Mesendoderm (in vitro differentiated cells): Measurements from ENCODE around the gene TMEM9.

Source experiments
- DNase-seq: peaks from one replicate; pipeline ENCODE4 v3.0.0; 2013
- H2AK5ac ChIP-seq: 2 replicates; pipeline ENCODE4 v1.6.1; 2013; ENCODE audit warnings: low read length, inconsistent platforms
- H2BK120ac ChIP-seq: 2 replicates; pipeline ENCODE4 v1.6.1; 2013; ENCODE audit warnings: low read depth, mild to moderate bottlenecking, low read length, moderate library complexity, mixed read lengths
- H2BK15ac ChIP-seq: replicated peaks from 2 replicates; pipeline ENCODE4 v1.6.1; 2013; ENCODE audit warnings: low read depth, mild to moderate bottlenecking, moderate library complexity
- H2BK5ac ChIP-seq: 2 replicates; pipeline ENCODE4 v1.6.1; 2013; ENCODE audit warnings: low read length, inconsistent platforms
- H3K18ac ChIP-seq: 2 replicates; pipeline ENCODE4 v1.6.1; 2013; ENCODE audit warnings: mild to moderate bottlenecking, low read length, mixed read lengths
- H3K23ac ChIP-seq: one replicate; pipeline ENCODE4 v1.6.1; 2013; ENCODE audit warnings: low read length
- H3K27ac ChIP-seq: 2 replicates; pipeline ENCODE4 v1.5.1; 2013; ENCODE audit warnings: low read depth, mild to moderate bottlenecking, inconsistent platforms, low read length, moderate library complexity
- H3K27me3 ChIP-seq: 2 replicates; pipeline ENCODE4 v1.6.1; 2013; ENCODE audit warnings: low read length, control low read depth, mild to moderate bottlenecking, inconsistent platforms; ENCODE audit not compliant: insufficient read depth, poor library complexity
- H3K36me3 ChIP-seq: 2 replicates; pipeline ENCODE4 v1.6.1; 2013; ENCODE audit warnings: low read length, inconsistent platforms; ENCODE audit not compliant: control insufficient read depth, insufficient read depth
- H3K4ac ChIP-seq: one replicate; pipeline ENCODE4 v1.6.1; 2013; ENCODE audit warnings: low read depth, mild to moderate bottlenecking, low read length, moderate library complexity
- H3K4me1 ChIP-seq: 2 replicates; pipeline ENCODE4 v1.6.1; 2013; ENCODE audit warnings: low read depth, low read length, inconsistent platforms; ENCODE audit not compliant: control insufficient read depth
- H3K4me2 ChIP-seq: 2 replicates; pipeline ENCODE4 v1.6.1; 2013; ENCODE audit warnings: low read length
- H3K4me3 ChIP-seq: 2 replicates; pipeline ENCODE4 v1.5.1; 2013; ENCODE audit warnings: mild to moderate bottlenecking, low read length
- H3K56ac ChIP-seq: one replicate; pipeline ENCODE4 v1.6.1; 2013; ENCODE audit warnings: low read length
- H3K79me1 ChIP-seq: 2 replicates; pipeline ENCODE4 v1.6.1; 2013; ENCODE audit warnings: low read length, inconsistent platforms
- H3K79me2 ChIP-seq: 2 replicates; pipeline ENCODE4 v1.6.1; 2013; ENCODE audit warnings: mild to moderate bottlenecking, low read length; ENCODE audit not compliant: control insufficient read depth, insufficient read depth
- H3K9ac ChIP-seq: 2 replicates; pipeline ENCODE4 v1.6.1; 2013; ENCODE audit warnings: low read length, inconsistent platforms
- H4K5ac ChIP-seq: one replicate; pipeline ENCODE4 v1.6.1; 2013; ENCODE audit warnings: low read length
- H4K8ac ChIP-seq: one replicate; pipeline ENCODE4 v1.6.1; 2013; ENCODE audit warnings: low read depth, mild to moderate bottlenecking, control low read depth, low read length, moderate library complexity
- WGBS: extraction: QIAGEN DNeasy Blood & Tissue Kit; methylation state at CpG from one replicate; pipeline ENCODE4 v1.1.7; 2013; ENCODE audit warnings: low lambda C conversion rate, missing lambda C conversion rate; ENCODE audit not compliant: insufficient coverage; ENCODE audit errors: extremely low coverage; 5-methylcytosine and 5-hydroxymethylcytosine counted together

The TMEM9 gene

DNA sequence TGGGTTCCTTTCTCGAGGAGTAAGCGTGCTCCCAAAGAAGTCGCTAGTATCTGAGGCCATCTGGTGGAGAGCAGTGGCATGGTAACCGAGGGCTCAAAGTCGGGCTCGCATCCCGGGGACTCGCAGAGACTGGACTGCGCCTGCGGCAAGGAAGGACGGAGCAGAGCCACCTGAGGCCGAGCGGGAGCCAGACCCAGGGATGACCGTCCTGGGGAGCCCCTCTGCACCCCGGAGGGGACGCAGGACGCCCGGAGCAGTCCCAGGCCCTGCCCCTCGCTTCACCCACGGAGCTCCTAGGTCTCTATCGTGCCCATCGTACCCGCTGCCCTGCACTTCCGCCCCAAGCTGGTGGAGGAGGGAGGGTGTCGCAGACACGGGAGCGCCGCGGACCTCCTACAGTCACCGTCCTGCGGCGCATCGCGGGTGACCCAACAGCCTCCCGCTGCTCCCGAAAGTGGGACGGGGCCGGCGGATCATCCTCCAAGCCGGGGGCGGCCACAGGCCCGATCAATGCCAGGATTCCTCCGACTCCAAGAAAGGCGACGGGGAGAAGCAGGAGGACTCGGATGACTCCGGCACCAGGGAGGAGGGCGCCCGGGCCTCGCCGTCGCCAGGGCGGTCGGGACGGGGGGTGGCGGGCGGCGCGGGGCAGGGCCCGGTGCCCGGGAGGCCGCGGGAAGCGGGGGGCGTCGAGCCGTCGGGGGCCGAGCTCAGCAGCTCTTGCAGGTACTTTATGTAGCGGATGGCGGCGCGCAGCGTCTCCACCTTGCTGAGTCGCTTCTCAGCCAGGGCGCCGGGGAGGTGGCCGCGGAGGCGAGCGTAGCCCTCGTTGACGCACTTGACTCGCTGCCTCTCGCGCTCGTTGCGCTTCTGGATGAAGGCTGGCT, 39.8 kb downstream of the TMEM9 start:
- peak overlapping the region; percentile 74 for H3K23ac ChIP-seq

DNA sequence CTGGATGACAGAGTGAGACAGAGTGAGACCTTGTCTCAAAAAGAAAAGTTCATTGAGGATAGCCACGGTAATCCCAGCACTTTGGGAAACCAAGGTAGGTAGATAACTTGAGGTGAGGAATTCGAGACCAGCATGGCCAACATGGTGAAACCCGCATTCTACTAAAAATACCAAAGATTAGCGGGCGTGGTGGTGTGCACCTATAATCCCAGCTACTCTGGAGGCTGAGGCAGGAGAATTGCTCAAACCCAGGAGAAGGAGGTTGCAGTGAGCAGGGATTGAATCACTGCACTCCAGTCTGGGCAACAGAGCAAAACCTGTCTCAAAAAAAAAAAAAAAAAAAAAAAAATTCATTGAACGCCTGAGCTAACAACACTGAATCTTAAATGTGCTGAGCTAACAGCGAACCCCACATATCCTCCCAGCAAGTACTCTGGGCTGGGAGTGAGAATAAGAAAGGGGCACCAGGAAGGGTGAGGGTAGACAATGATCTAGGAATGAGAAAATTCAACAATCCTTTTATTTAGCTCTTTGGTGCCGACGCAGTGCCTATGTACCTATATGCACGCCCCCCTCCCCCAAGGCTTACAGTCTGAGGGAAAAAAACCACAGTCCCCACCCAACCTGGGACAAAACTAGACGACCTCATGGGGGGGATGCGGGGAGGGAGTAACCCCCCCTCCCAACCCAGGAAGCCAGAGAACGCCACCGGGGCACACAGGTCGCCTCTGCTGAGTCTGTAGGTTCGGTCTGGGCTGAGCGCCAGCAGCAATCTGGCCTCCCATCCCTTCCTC, 40.6 kb downstream of the TMEM9 start:
- no peak overlapping the region for H2AK5ac ChIP-seq
- no CpG with 5 or more reads among the region's 17 CpGs for WGBS
- no peak overlapping the region for H2BK15ac ChIP-seq
- H3K4me3 ChIP-seq, result no peak overlapping the region
- H2BK5ac ChIP-seq, result no peak overlapping the region
- peak overlapping the region; percentile 28 for H3K4me2 ChIP-seq
- no peaks in the 10 kb centered on the region for H3K36me3 ChIP-seq
- no peaks in the 10 kb centered on the region for H3K79me1 ChIP-seq
- H3K18ac ChIP-seq, result no peak overlapping the region
- no peak for DNase-seq
- H3K27ac ChIP-seq, result no peak overlapping the region
- no peak overlapping the region for H4K8ac ChIP-seq
- H3K9ac ChIP-seq, result no peak overlapping the region
- no peak overlapping the region for H4K5ac ChIP-seq
- no peak overlapping the region for H3K23ac ChIP-seq
- no peaks in the 10 kb centered on the region for H3K27me3 ChIP-seq
- H3K4me1 ChIP-seq, result no peaks in the 10 kb centered on the region
- no peak overlapping the region for H3K4ac ChIP-seq
- H2BK120ac ChIP-seq, result no peak overlapping the region
- peak overlapping the region; percentile 69 for H3K56ac ChIP-seq
- no peaks in the 10 kb centered on the region for H3K79me2 ChIP-seq

More for the DNA sequence above, 39.8 kb downstream of the TMEM9 start:
- Histone ChIP-seq H4K5ac (no peak overlapping the region), H3K4me2 (peak overlapping the region; percentile 93), H2BK120ac (no peak overlapping the region), H3K79me1 (no peaks in the 10 kb centered on the region), H3K9ac (peak overlapping the region; percentile 72), H3K56ac (peak overlapping the region; percentile 87), H3K36me3 (no peaks in the 10 kb centered on the region), H3K18ac (no peak overlapping the region), H2BK5ac (no peak overlapping the region), H3K4me3 (peak overlapping the region; percentile 63), H3K4me1 (no peaks in the 10 kb centered on the region), H2BK15ac (no peak overlapping the region), H3K27me3 (no peaks in the 10 kb centered on the region), H4K8ac (no peak overlapping the region), H3K4ac (no peak overlapping the region), H3K27ac (no peak overlapping the region), H3K79me2 (no peaks in the 10 kb centered on the region), H2AK5ac (no peak overlapping the region)
- no CpG with 5 or more reads among the region's 88 CpGs for WGBS
- DNase-seq, result peak; percentile 97

DNA sequence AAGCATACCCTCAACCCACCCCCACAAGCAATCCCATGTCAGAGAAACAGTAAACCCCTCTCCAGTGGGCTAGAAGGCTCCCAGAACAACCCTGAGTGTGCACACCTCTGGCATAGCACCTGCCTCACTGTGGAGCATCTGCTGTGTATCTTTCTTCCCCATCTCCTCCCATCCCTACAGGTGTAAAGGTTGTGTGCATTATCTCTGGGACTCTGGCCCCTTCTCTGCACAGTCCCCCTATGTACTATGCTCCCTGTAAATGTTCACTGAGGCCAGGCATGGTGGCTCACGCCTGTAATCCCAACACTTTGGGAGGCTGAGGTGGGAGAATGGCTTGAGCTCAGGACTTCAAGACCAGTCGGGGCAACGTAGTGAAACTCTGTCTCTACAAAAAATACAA, 41.3 kb downstream of the TMEM9 start:
- Histone ChIP-seq H2BK5ac (no peak overlapping the region), H2BK15ac (no peak overlapping the region), H3K79me1 (no peaks in the 10 kb centered on the region), H3K79me2 (no peaks in the 10 kb centered on the region), H3K4me1 (no peaks in the 10 kb centered on the region), H3K4ac (no peak overlapping the region), H4K5ac (no peak overlapping the region), H3K4me2 (no peak overlapping the region), H2BK120ac (no peak overlapping the region), H4K8ac (no peak overlapping the region), H3K18ac (no peak overlapping the region), H3K9ac (no peak overlapping the region), H3K23ac (no peak overlapping the region), H2AK5ac (no peak overlapping the region), H3K56ac (no peak overlapping the region), H3K36me3 (no peaks in the 10 kb centered on the region), H3K27me3 (no peaks in the 10 kb centered on the region), H3K27ac (no peak overlapping the region), H3K4me3 (no peak overlapping the region)
- no CpG with 5 or more reads among the region's 3 CpGs for WGBS
- no peak for DNase-seq

DNA sequence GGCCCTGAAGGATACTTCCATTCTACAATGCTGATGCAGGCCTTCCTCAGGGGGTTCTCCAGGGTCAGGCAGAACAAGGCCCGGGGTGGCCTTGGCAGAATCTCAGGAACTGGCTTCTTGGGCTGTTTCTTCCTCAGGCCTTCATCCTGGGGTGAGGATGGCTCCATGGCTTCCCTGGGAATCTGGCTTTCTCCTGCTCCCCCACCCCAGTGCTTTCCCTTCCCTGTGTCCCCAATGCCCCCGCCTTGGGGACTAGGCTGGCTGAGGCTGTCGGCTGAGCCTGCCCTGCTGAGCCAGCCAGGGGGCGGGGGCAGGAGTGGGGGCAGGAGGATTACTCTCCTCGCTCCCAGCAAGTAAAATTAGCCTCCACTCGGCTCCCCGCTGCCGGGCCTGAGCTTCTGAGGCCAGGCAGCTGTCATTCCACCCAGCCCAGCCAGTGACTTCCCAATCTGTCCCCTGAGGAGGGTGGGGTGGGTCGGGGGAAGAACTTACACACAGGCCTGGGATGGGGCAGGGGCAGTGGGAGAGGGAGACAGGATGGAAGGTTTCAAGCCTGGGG, 42.0 kb downstream of the TMEM9 start, which contains the start of gene CACNA1S:
Gene CACNA1S, minus strand, starts transcription at position 254 of the 559 bp plus-strand sequence. Its CDS starts 87 bp downstream, at position 167.
- Histone ChIP-seq H3K27me3 (no peaks in the 10 kb centered on the region), H3K9ac (no peak within 1 kb of the TSS), H2BK15ac (no peak within 1 kb of the TSS), H4K8ac (no peak within 1 kb of the TSS), H3K4me1 (no peaks in the 10 kb centered on the region), H3K4me2 (no peak within 1 kb of the TSS), H3K36me3 (no peaks in the 10 kb centered on the region), H2AK5ac (no peak within 1 kb of the TSS), H3K23ac (no peak within 1 kb of the TSS), H3K18ac (no peak within 1 kb of the TSS), H4K5ac (no peak within 1 kb of the TSS), H3K56ac (no peak within 1 kb of the TSS), H3K4ac (no peak within 1 kb of the TSS), H2BK5ac (no peak within 1 kb of the TSS), H3K79me2 (no peaks in the 10 kb centered on the region), H2BK120ac (no peak within 1 kb of the TSS), H3K27ac (no peak within 1 kb of the TSS), H3K79me1 (no peaks in the 10 kb centered on the region), H3K4me3 (no peak within 1 kb of the TSS)
- DNase-seq, result no peak
- no CpG with 5 or more reads among the region's 9 CpGs for WGBS

DNA sequence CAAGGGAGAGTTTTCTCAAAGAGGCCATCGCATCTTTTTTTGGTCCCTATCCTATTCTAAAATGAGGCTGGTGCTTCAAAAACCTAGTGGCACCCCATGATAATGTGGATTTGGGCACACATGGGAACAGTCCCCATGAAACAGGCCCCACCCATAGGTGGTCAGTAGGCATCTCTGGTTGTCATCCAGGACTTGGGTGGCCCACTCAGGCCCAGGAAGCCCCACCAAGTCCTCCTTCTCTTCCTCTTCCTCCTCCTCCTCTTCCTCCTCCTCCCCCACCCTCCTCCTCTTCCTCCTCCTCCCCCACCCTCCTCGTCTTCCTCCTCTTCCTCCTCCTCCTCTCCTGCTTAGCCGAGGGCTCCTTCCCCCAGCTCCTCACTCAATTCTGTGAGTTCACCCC, 42.6 kb downstream of the TMEM9 start:
- H3K23ac ChIP-seq, result no peak overlapping the region
- H3K9ac ChIP-seq, result no peak overlapping the region
- H2BK15ac ChIP-seq, result no peak overlapping the region
- H3K79me2 ChIP-seq, result no peaks in the 10 kb centered on the region
- H4K5ac ChIP-seq, result no peak overlapping the region
- H3K56ac ChIP-seq, result no peak overlapping the region
- H3K4me3 ChIP-seq, result no peak overlapping the region
- H3K4me1 ChIP-seq, result no peaks in the 10 kb centered on the region
- no peak overlapping the region for H2BK5ac ChIP-seq
- no peaks in the 10 kb centered on the region for H3K36me3 ChIP-seq
- no peak overlapping the region for H3K4ac ChIP-seq
- no peak overlapping the region for H3K18ac ChIP-seq
- no peak overlapping the region for H4K8ac ChIP-seq
- no peaks in the 10 kb centered on the region for H3K79me1 ChIP-seq
- no peak overlapping the region for H3K4me2 ChIP-seq
- no peak overlapping the region for H2BK120ac ChIP-seq
- WGBS, result no CpG with 5 or more reads among the region's 3 CpGs
- no peak overlapping the region for H3K27ac ChIP-seq
- no peak for DNase-seq
- H3K27me3 ChIP-seq, result no peaks in the 10 kb centered on the region
- H2AK5ac ChIP-seq, result no peak overlapping the region
